K562 (cell line): ENCODE results near the gene ID1. TPM values are rescaled to one million over a fixed set of nuclear protein-coding genes. Genes with fewer than 3 reads are reported as not detected.
A peak's percentile ranks its signal among the peaks of the same experiment; 100 is the strongest.

Experiments
- C11orf30 ChIP-seq: fragments of 450-650 bp; IDR thresholded peaks from 2 replicates; pipeline ENCODE4 v1.6.1; 2016; ENCODE audit warnings: low read depth, mild to moderate bottlenecking
- CHCHD3 ChIP-seq: fragments of 250-450 bp; sonication (Bioruptor Pico); IDR thresholded peaks from 2 replicates; pipeline ENCODE4 v2.1.2; 2022; ENCODE audit warnings: mild to moderate bottlenecking
- CHD1 ChIP-seq: fragments of 200-600 bp; sonication (generic); IDR thresholded peaks from one replicate; pipeline ENCODE4 v1.6.1; 2012; ENCODE audit warnings: mild to moderate bottlenecking, moderate library complexity, low read length, inconsistent platforms
- FIP1L1 ChIP-seq: fragments of 200-400 bp; formaldehyde crosslinking; IDR thresholded peaks from 2 replicates; pipeline ENCODE4 v1.6.1; 2018; ENCODE audit warnings: mild to moderate bottlenecking, low read depth, low read length; ENCODE audit not compliant: poor library complexity, severe bottlenecking
- HNRNPH1 ChIP-seq: fragments of 200-400 bp; formaldehyde crosslinking; optimal IDR thresholded peaks from 2 replicates; pipeline ENCODE3; 2017; ENCODE audit warnings: low read depth, mild to moderate bottlenecking, low read length, moderate library complexity
- RBM17 ChIP-seq: fragments of 200-400 bp; formaldehyde crosslinking; IDR thresholded peaks from 2 replicates; pipeline ENCODE4 v1.6.1; 2017; ENCODE audit warnings: low read depth, mild to moderate bottlenecking, low read length, borderline replicate concordance
- ZC3H11A ChIP-seq: IDR thresholded peaks from 2 replicates; pipeline ENCODE4 v1.6.1; 2012; ENCODE audit warnings: low read depth, low read length, improper control_type of control experiment
- ZNF124 ChIP-seq: sonication (generic); formaldehyde crosslinking; IDR thresholded peaks from 2 replicates; pipeline ENCODE4 v1.8.1; 2022; ENCODE audit warnings: missing genetic modification reagents
- ZNF408 ChIP-seq: fragments of 250-450 bp; sonication (Bioruptor Pico); IDR thresholded peaks from 2 replicates; pipeline ENCODE4 v1.4.0; 2020; ENCODE audit warnings: low read depth, mild to moderate bottlenecking, moderate library complexity
- ZNF766 ChIP-seq: fragments of 200-800 bp; sonication (Bioruptor generic); conservative IDR thresholded peaks from 2 replicates; pipeline ENCODE4 v1.6.1; 2016; ENCODE audit warnings: missing genetic modification characterization, missing compliant biosample characterization
- polyA plus RNA-seq, 8 experiments: library from polyadenylated mRNA; depleted of rRNA in 4 of 8; stranded (reverse) in 5 of 8; unstranded in 3 of 8; fragments of >200 nt; fragmentation: Nextera tagmentation in 2 of 8; fragmentation: Illumina TruSeq in 1 of 8; extraction: Ambion mirVana in 2 of 8; extraction: Trizol in 1 of 8; gene quantifications; 2 replicates each; pipeline versions ENCODE4 v1.2.1 to v1.2.3, GENCODE V29; 2011 to 2014; ENCODE audit warnings: inconsistent platforms in 1 of 8, missing spikeins in 1 of 8
- total RNA-seq, 7 experiments: library from RNA; depleted of rRNA in 6 of 7; stranded (reverse); fragments of >200 nt in 6 of 7; fragmentation: Illumina TruSeq in 2 of 7; extraction: Trizol in 2 of 7; gene quantifications; 2 replicates each; pipeline versions ENCODE4 v1.2.1 to v1.2.3, GENCODE V29; 2011 to 2021; ENCODE audit warnings: low replicate concordance in 1 of 7
- TF ChIP-seq, protein P1 (sequence below): fragments of 250-450 bp; sonication (Bioruptor Pico); IDR thresholded peaks from 2 replicates; pipeline ENCODE4 v1.5.0; 2020; ENCODE audit warnings: mild to moderate bottlenecking, borderline replicate concordance
- TF ChIP-seq, protein P2 (sequence below): fragments of 450-650 bp; IDR thresholded peaks from 2 replicates; pipeline ENCODE4 v1.6.1; 2017; ENCODE audit warnings: antibody characterized with exemption, mild to moderate bottlenecking
- TF ChIP-seq, protein P3 (sequence below), 2 experiments: IDR thresholded peaks in 1 of 2; conservative IDR thresholded peaks in 1 of 2; 2 replicates each; pipeline ENCODE4 v1.6.1; 2016; ENCODE audit warnings: low read depth in 2 of 2, mild to moderate bottlenecking in 1 of 2, missing compliant biosample characterization in 1 of 2, missing genetic modification characterization in 1 of 2, moderate library complexity in 1 of 2
- TF ChIP-seq, protein P4 (sequence below): sonication (generic); formaldehyde crosslinking; IDR thresholded peaks from 2 replicates; pipeline ENCODE4 v1.8.0; 2022; ENCODE audit warnings: mild to moderate bottlenecking, missing genetic modification reagents

Gene ID1
- total and polyA plus RNA-seq, 9 of the 15 experiments (the other 6 are each of a cell fraction or from before 2014, with no cell fraction given) = 1.4 to 358 (median 65.0) TPM

DNA sequence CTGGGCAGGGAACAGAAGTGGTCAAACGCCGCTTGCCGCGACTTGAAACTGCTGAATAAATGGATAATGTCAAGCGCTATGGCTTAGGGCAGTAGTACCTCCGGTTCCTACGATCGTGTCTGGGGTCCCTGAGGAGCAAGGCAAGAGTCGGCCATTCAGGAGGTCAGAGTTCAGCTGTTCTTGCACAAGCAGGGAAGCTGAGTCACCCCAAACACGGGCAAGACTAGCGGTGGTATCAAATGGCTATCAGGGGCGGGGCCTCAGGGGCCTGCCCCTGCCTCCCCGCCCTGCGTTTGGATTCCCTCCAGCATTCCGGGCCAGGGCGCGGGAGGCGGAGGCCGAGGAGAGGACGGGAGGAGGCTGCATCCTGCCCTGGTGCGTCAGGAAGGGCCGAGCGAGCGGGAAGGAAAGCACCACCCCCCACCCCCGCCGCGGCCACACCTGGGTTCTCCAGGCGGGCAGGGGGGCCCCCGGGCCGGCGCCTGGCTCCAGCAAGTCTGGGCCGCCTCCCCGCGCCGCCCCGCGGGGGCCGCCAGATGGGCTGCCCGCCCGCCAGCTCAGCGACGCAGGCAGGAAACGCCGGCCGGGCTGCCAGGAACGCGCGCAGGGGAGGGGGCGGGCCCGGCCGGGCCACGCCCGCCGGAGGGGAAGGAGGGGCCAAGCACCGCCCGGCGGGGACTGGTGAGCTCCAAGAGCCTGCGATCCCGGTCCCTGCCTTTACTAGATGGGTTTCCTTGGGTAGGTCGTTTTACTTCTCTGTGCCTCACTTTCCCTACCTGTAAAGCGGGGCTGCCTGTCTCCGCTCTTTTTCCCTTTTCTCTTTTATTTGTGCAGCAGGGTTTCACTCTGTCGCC, 32.2 kb upstream of the ID1 start (continued):
- TF ChIP-seq FIP1L1 = peak; percentile 93
- TF ChIP-seq RBM17 = no peak
- peak; percentile 95 for TF ChIP-seq C11orf30
- TF ChIP-seq, protein P1, sequence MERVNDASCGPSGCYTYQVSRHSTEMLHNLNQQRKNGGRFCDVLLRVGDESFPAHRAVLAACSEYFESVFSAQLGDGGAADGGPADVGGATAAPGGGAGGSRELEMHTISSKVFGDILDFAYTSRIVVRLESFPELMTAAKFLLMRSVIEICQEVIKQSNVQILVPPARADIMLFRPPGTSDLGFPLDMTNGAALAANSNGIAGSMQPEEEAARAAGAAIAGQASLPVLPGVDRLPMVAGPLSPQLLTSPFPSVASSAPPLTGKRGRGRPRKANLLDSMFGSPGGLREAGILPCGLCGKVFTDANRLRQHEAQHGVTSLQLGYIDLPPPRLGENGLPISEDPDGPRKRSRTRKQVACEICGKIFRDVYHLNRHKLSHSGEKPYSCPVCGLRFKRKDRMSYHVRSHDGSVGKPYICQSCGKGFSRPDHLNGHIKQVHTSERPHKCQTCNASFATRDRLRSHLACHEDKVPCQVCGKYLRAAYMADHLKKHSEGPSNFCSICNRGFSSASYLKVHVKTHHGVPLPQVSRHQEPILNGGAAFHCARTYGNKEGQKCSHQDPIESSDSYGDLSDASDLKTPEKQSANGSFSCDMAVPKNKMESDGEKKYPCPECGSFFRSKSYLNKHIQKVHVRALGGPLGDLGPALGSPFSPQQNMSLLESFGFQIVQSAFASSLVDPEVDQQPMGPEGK (CRISPR knock-in tag) = 0 out of 2 replicates have a peak, but pooled peaks have one; percentile 52
- no peak for TF ChIP-seq CHD1
- TF ChIP-seq CHCHD3 (CRISPR knock-in tag) = no peak
- TF ChIP-seq, protein P2, sequence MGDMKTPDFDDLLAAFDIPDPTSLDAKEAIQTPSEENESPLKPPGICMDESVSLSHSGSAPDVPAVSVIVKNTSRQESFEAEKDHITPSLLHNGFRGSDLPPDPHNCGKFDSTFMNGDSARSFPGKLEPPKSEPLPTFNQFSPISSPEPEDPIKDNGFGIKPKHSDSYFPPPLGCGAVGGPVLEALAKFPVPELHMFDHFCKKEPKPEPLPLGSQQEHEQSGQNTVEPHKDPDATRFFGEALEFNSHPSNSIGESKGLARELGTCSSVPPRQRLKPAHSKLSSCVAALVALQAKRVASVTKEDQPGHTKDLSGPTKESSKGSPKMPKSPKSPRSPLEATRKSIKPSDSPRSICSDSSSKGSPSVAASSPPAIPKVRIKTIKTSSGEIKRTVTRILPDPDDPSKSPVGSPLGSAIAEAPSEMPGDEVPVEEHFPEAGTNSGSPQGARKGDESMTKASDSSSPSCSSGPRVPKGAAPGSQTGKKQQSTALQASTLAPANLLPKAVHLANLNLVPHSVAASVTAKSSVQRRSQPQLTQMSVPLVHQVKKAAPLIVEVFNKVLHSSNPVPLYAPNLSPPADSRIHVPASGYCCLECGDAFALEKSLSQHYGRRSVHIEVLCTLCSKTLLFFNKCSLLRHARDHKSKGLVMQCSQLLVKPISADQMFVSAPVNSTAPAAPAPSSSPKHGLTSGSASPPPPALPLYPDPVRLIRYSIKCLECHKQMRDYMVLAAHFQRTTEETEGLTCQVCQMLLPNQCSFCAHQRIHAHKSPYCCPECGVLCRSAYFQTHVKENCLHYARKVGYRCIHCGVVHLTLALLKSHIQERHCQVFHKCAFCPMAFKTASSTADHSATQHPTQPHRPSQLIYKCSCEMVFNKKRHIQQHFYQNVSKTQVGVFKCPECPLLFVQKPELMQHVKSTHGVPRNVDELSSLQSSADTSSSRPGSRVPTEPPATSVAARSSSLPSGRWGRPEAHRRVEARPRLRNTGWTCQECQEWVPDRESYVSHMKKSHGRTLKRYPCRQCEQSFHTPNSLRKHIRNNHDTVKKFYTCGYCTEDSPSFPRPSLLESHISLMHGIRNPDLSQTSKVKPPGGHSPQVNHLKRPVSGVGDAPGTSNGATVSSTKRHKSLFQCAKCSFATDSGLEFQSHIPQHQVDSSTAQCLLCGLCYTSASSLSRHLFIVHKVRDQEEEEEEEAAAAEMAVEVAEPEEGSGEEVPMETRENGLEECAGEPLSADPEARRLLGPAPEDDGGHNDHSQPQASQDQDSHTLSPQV = peak; percentile 99
- TF ChIP-seq, protein P3, sequence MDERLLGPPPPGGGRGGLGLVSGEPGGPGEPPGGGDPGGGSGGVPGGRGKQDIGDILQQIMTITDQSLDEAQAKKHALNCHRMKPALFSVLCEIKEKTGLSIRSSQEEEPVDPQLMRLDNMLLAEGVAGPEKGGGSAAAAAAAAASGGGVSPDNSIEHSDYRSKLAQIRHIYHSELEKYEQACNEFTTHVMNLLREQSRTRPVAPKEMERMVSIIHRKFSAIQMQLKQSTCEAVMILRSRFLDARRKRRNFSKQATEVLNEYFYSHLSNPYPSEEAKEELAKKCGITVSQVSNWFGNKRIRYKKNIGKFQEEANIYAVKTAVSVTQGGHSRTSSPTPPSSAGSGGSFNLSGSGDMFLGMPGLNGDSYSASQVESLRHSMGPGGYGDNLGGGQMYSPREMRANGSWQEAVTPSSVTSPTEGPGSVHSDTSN (CRISPR knock-in tag; IDR thresholded peaks at IDR 0.05; ENCODE audit: low read depth) = no peak
- TF ChIP-seq, protein P3 (tag; conservative IDR thresholded peaks at IDR 0.05; ENCODE audit: low read depth) = 0 out of 2 replicates have a peak, but pooled peaks have one; percentile 36
- TF ChIP-seq, protein P4, sequence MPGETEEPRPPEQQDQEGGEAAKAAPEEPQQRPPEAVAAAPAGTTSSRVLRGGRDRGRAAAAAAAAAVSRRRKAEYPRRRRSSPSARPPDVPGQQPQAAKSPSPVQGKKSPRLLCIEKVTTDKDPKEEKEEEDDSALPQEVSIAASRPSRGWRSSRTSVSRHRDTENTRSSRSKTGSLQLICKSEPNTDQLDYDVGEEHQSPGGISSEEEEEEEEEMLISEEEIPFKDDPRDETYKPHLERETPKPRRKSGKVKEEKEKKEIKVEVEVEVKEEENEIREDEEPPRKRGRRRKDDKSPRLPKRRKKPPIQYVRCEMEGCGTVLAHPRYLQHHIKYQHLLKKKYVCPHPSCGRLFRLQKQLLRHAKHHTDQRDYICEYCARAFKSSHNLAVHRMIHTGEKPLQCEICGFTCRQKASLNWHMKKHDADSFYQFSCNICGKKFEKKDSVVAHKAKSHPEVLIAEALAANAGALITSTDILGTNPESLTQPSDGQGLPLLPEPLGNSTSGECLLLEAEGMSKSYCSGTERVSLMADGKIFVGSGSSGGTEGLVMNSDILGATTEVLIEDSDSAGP (CRISPR knock-in tag) = no peak
- no peak for TF ChIP-seq ZC3H11A
- no peak for TF ChIP-seq ZNF408
- peak; percentile 87; the same call in 1 of the 2 replicates for TF ChIP-seq ZNF766
- TF ChIP-seq ZNF124 (CRISPR knock-in tag) = no peak
- TF ChIP-seq HNRNPH1 = no peak
